ENCODE measurements around the gene HK3.

Gene HK3

GRCh38 chr5:176899296-176899891, at the start of gene HK3:
TSS of gene HK3 (minus strand) at chr5:176899346. CDS start at chr5:176896159, 3,187 bp downstream.
- DNase-seq (ENCODE audit: low read depth in 2 of 2), result no peak

GRCh38 chr5:176948458-176948857, 49.3 kb upstream of the HK3 start:
- DNase-seq (ENCODE audit: low read depth in 2 of 2), result no peak

- DNase-seq (ENCODE audit: low read depth in 2 of 2), result no peak
Observed at GRCh38 chr5:176947847-176948246, 48.7 kb upstream of the HK3 start.

- DNase-seq (ENCODE audit: low read depth in 2 of 2), result no peak
Observed at GRCh38 chr5:176944268-176944667, 45.1 kb upstream of the HK3 start.

GRCh38 chr5:176943816-176944215, 44.7 kb upstream of the HK3 start:
- DNase-seq (ENCODE audit: low read depth in 2 of 2), result no peak

- DNase-seq (ENCODE audit: low read depth in 2 of 2), result no peak
Observed at GRCh38 chr5:176941951-176942350, 42.8 kb upstream of the HK3 start.

GRCh38 chr5:176938472-176938871, 39.3 kb upstream of the HK3 start:
- no peak for DNase-seq (ENCODE audit: low read depth in 2 of 2)

- DNase-seq (ENCODE audit: low read depth in 2 of 2), result no peak
Observed at GRCh38 chr5:176935017-176935416, 35.9 kb upstream of the HK3 start.

GRCh38 chr5:176934309-176934930, 35.3 kb upstream of the HK3 start:
- no peak for DNase-seq (ENCODE audit: low read depth in 2 of 2)

GRCh38 chr5:176929654-176930053, 30.5 kb upstream of the HK3 start:
- DNase-seq (ENCODE audit: low read depth in 2 of 2), result no peak

- no peak for DNase-seq (ENCODE audit: low read depth in 2 of 2)
Observed at GRCh38 chr5:176927562-176927961, 28.4 kb upstream of the HK3 start.

GRCh38 chr5:176922817-176923216, 23.7 kb upstream of the HK3 start:
- DNase-seq (ENCODE audit: low read depth in 2 of 2), result no peak

GRCh38 chr5:176921714-176922113, 22.6 kb upstream of the HK3 start:
- DNase-seq (ENCODE audit: low read depth in 2 of 2), result no peak

- no peak for DNase-seq (ENCODE audit: low read depth in 2 of 2)
Observed at GRCh38 chr5:176918613-176919012, 19.5 kb upstream of the HK3 start.

GRCh38 chr5:176916337-176916736, 17.2 kb upstream of the HK3 start:
- no peak for DNase-seq (ENCODE audit: low read depth in 2 of 2)

GRCh38 chr5:176915906-176916305, 16.8 kb upstream of the HK3 start:
- DNase-seq (ENCODE audit: low read depth in 2 of 2), result no peak

- DNase-seq (ENCODE audit: low read depth in 2 of 2), result no peak
Observed at GRCh38 chr5:176912115-176912514, 13.0 kb upstream of the HK3 start.

GRCh38 chr5:176908675-176909368, 9.7 kb upstream of the HK3 start:
- no peak for DNase-seq (ENCODE audit: low read depth in 2 of 2)

- DNase-seq (ENCODE audit: low read depth in 2 of 2), result no peak
Observed at GRCh38 chr5:176906796-176907195, 7.7 kb upstream of the HK3 start.

GRCh38 chr5:176906126-176906525, 7.0 kb upstream of the HK3 start:
- no peak for DNase-seq (ENCODE audit: low read depth in 2 of 2)

- DNase-seq (ENCODE audit: low read depth in 2 of 2), result no peak
Observed at GRCh38 chr5:176904276-176904675, 5.1 kb upstream of the HK3 start.

GRCh38 chr5:176902911-176903664, 3.9 kb upstream of the HK3 start:
- DNase-seq (ENCODE audit: low read depth in 2 of 2), result no peak

Measured in fibroblast of skin of left quadriceps (primary cell).